MM.1S (cell line): ENCODE measurements around the gene RBM28.

Experiments used
- EZH2 ChIP-seq: fragments of 300-600 bp; sonication (generic); optimal IDR thresholded peaks from 2 replicates; pipeline ENCODE3; 2017; ENCODE audit warnings: low read depth, mild to moderate bottlenecking, antibody characterized with exemption, low read length, mixed read lengths
- EZH2phosphoT487 ChIP-seq: fragments of 300-600 bp; sonication (generic); IDR thresholded peaks from 2 replicates; pipeline ENCODE4 v1.6.1; 2018; ENCODE audit warnings: antibody characterized with exemption, low read length
- TF ChIP-seq, protein P1 (sequence below): fragments of 300-600 bp; sonication (generic); IDR thresholded peaks from 2 replicates; pipeline ENCODE4 v1.5.1; 2016; ENCODE audit warnings: antibody characterized with exemption, low read length, mixed read lengths

DNA sequence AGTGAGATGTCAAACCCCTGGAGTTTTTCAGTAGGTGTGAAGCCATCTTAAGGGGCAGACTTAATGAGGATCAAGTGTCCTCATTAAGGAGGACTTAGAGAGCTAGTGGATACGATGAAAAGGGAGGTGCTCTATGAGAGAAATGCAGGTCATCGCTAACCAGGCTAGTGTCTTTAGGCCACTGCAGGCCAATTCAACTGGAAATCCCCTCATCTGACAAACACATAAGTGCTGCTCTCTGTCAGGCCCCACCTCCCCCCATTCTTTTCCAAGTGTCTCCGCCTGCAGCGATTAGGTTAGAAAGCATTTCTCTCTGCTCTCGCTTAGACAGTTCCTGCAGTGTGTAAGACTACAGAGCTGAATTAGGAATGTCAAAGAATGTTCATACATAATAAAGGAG, 33.7 kb downstream of the RBM28 start:
- TF ChIP-seq, protein P1, sequence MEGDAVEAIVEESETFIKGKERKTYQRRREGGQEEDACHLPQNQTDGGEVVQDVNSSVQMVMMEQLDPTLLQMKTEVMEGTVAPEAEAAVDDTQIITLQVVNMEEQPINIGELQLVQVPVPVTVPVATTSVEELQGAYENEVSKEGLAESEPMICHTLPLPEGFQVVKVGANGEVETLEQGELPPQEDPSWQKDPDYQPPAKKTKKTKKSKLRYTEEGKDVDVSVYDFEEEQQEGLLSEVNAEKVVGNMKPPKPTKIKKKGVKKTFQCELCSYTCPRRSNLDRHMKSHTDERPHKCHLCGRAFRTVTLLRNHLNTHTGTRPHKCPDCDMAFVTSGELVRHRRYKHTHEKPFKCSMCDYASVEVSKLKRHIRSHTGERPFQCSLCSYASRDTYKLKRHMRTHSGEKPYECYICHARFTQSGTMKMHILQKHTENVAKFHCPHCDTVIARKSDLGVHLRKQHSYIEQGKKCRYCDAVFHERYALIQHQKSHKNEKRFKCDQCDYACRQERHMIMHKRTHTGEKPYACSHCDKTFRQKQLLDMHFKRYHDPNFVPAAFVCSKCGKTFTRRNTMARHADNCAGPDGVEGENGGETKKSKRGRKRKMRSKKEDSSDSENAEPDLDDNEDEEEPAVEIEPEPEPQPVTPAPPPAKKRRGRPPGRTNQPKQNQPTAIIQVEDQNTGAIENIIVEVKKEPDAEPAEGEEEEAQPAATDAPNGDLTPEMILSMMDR: no peak
- no peak for TF ChIP-seq EZH2
- no peak for TF ChIP-seq EZH2phosphoT487
